Esophagus muscularis mucosa (tissue), 4 donors: ENCODE data around the gene MYO16.

ENCODE experiments used
- EP300 ChIP-seq: sonication (generic); formaldehyde crosslinking; IDR thresholded peaks from one replicate; pipeline ENCODE4 v1.6.1; 2017; ENCODE audit warnings: antibody characterized with exemption
- POLR2A ChIP-seq: fragments of 450-650 bp; IDR thresholded peaks from one replicate; pipeline ENCODE4 v1.6.1; 2017; ENCODE audit warnings: antibody characterized with exemption, moderate library complexity, mild to moderate bottlenecking, low read depth
- POLR2AphosphoS5 ChIP-seq, 2 donors: sonication (generic); formaldehyde crosslinking; IDR thresholded peaks; one replicate each; pipeline ENCODE4 v1.6.1; 2017; ENCODE audit warnings: antibody characterized with exemption in 2 of 2
- TF ChIP-seq, protein P1 (sequence below), 3 experiments: fragments of 200-600 bp in 2 of 3; fragments of 450-650 bp in 1 of 3; sonication (generic) in 2 of 3; IDR thresholded peaks; one replicate each; pipeline ENCODE4 v1.5.1; 2017 to 2019; ENCODE audit warnings: antibody characterized with exemption in 3 of 3, mild to moderate bottlenecking in 2 of 3, moderate library complexity in 1 of 3

DNA sequence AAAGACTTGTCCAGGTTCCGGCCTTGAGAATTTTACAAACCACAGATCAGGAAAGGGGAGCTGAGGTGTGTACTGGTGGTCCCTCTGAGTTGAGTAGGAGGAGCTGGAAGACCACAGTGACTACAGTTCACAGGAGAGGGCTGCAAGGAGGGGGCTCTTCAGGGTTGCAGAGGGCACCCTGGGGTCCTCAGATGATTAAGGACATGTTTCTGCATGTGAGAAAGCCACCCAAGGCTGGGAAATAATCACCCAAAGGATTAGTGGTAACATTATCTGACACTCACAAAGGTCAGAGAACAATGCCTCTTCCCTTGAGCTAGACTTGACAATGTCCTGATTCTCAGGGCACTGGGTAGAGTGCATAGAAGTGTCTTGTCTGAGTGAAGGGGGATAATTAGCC, 616.6 kb downstream of the MYO16 start:
- TF ChIP-seq, protein P1, sequence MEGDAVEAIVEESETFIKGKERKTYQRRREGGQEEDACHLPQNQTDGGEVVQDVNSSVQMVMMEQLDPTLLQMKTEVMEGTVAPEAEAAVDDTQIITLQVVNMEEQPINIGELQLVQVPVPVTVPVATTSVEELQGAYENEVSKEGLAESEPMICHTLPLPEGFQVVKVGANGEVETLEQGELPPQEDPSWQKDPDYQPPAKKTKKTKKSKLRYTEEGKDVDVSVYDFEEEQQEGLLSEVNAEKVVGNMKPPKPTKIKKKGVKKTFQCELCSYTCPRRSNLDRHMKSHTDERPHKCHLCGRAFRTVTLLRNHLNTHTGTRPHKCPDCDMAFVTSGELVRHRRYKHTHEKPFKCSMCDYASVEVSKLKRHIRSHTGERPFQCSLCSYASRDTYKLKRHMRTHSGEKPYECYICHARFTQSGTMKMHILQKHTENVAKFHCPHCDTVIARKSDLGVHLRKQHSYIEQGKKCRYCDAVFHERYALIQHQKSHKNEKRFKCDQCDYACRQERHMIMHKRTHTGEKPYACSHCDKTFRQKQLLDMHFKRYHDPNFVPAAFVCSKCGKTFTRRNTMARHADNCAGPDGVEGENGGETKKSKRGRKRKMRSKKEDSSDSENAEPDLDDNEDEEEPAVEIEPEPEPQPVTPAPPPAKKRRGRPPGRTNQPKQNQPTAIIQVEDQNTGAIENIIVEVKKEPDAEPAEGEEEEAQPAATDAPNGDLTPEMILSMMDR (IDR thresholded peaks at IDR 0.05): no peak
- TF ChIP-seq POLR2A (no peak), POLR2AphosphoS5 (IDR thresholded peaks at IDR 0.05) (no peak), EP300 (no peak)
